Measurements from ENCODE around the gene SPDYC.

- no peak for TF ChIP-seq CTCF (IDR thresholded peaks at IDR 0.05; ENCODE audit: insufficient read depth, low read length, poor library complexity, severe bottlenecking)
- TF ChIP-seq EZH2phosphoT487 (conservative IDR thresholded peaks at IDR 0.05; ENCODE audit: low read length), result no peak
Observed at GRCh38 chr11:65210748-65211147, 40.7 kb downstream of the SPDYC start.
